ENCODE results near the gene CPD. TPM values are rescaled to one million over a fixed set of nuclear protein-coding genes. Genes with fewer than 3 reads are reported as not detected.

CPD gene
- total and polyA plus RNA-seq, 9 of the 15 experiments (the other 6 are each of a cell fraction or from before 2014, with no cell fraction given), result 4.5 to 24.4 (median 20.4) TPM

GRCh38 chr17:30378825-30379302 lies at the start of gene CPD (continued):
- TF ChIP-seq MGA (IDR thresholded peaks at IDR 0.05), result no peak
- no peak for TF ChIP-seq HMGXB4 (CRISPR knock-in tag; IDR thresholded peaks at IDR 0.05)
- TF ChIP-seq CEBPG (CRISPR knock-in tag; IDR thresholded peaks at IDR 0.05), result no peak
- TF ChIP-seq CEBPG (tag; conservative IDR thresholded peaks at IDR 0.05 in 1 of 2, IDR thresholded peaks at IDR 0.05 in 1 of 2), result no peak
- TF ChIP-seq FOXJ3 (CRISPR knock-in tag; IDR thresholded peaks at IDR 0.05), result no peak
- no peak for TF ChIP-seq KHSRP (IDR thresholded peaks at IDR 0.05)
- TF ChIP-seq VEZF1 (CRISPR knock-in tag; IDR thresholded peaks at IDR 0.05), result peak; percentile 92
- no peak for TF ChIP-seq ZNF184 (CRISPR knock-in tag; IDR thresholded peaks at IDR 0.05)
- no peak for TF ChIP-seq ZNF41 (CRISPR knock-in tag; conservative IDR thresholded peaks at IDR 0.05)
- TF ChIP-seq SNAPC5 (CRISPR knock-in tag; IDR thresholded peaks at IDR 0.05), result no peak
- TF ChIP-seq MYC (IDR thresholded peaks at IDR 0.05; ENCODE audit: low read depth, low read length), result no peak
- no peak for TF ChIP-seq MYC (CRISPR knock-in tag; IDR thresholded peaks at IDR 0.05; ENCODE audit: borderline replicate concordance, low read depth)
